Measurements from ENCODE around the gene CPEB2.

Gene CPEB2

DNA sequence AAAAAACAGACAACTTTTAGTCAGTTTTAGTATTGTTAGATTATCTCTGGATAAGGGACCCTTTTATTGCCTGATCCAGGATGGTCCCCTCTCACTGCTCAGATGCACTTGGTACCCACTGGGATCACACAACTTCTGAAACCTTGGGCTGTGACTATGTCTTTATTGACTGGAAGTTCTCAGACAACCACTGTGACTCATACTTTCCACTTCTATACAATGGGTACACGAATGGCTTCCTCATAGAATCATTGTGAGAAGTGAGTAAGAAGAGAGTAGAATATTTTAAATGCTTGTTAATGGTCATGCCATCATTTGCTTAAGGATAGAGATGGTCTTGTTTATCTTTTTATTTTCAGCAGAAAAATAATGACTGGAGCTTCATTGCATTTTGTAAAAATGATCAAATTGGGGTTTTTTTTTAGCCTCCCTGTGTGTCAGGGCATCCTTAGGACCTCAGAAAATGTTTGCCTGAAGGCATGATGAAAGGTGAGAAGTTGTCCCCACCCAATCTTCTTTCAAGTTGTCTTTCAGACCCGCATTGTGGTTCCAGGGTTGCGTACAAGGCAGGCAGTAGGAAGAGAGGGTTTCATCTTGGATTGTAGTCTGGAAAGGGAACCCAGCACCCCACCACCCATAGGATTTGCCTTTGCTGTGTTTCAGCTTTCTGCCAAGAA, 115.1 kb downstream of the CPEB2 start:
- no peak for DNase-seq (ENCODE audit: low read depth)

DNA sequence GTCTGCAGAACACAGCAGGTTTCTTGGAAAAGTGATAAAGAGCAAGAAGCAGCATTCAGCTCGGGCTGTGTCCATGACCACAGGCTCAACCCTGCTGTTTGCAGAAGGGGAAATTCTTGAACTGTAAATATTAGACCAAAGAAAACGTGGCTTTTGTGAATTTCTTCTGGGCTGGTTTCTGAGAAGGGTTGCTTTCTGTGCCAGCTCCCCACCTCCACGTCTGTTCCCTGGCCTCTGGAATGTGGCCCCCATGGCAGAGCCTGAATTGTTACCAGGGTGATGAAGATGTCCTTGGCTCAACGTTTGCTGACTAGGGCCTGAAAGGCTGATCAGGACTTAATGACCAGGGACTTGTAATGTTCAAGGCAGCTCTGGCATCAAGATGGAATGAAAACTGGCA, 116.0 kb downstream of the CPEB2 start:
- no peak for DNase-seq (ENCODE audit: low read depth)

Measured in activated T-cell treated with anti-CD3 and anti-CD28 coated beads for 1 hour (primary cell).